HG02852 (cell line): ENCODE data around the gene CTAGE4.
"Not testable (repeated sequence)": the region's sequence is repeated elsewhere in the genome, so short reads cannot be mapped to it uniquely, and the experiment has no call there.

ENCODE experiments used
- ATAC-seq: cut with Tn5 transposase; IDR thresholded peaks from one replicate; pipeline ENCODE4 v1.9.1; 2021; ENCODE audit warnings: mild to moderate bottlenecking, moderate library complexity; ENCODE audit not compliant: unreplicated experiment

The CTAGE4 gene

GRCh38 chr7:144183166-144183565, at the start of gene CTAGE4:
CTAGE4 (plus strand) TSS chr7:144183466; CDS start chr7:144183504, 38 bp downstream.
- ATAC-seq = not testable (repeated sequence)

GRCh38 chr7:144134116-144134515, 49.1 kb upstream of the CTAGE4 start:
- ATAC-seq = no peak

- ATAC-seq = no peak
These were observed 45.8 kb upstream of the CTAGE4 start for GRCh38 chr7:144137501-144137900.

- no peak for ATAC-seq
These were observed 41.1 kb upstream of the CTAGE4 start for GRCh38 chr7:144142187-144142586.

- ATAC-seq = no peak
These were observed 38.8 kb upstream of the CTAGE4 start for GRCh38 chr7:144144426-144144825.

GRCh38 chr7:144148224-144148827, 34.9 kb upstream of the CTAGE4 start:
- no peak for ATAC-seq

GRCh38 chr7:144158861-144159260, 24.4 kb upstream of the CTAGE4 start:
- ATAC-seq = no peak

GRCh38 chr7:144164784-144165183, 18.5 kb upstream of the CTAGE4 start:
- ATAC-seq = no peak

GRCh38 chr7:144171594-144172350, 11.5 kb upstream of the CTAGE4 start:
- not testable (repeated sequence) for ATAC-seq

GRCh38 chr7:144174613-144175012, 8.7 kb upstream of the CTAGE4 start:
- no peak for ATAC-seq

GRCh38 chr7:144178380-144179164, 4.7 kb upstream of the CTAGE4 start:
- peak; percentile 98 for ATAC-seq

- ATAC-seq = peak; percentile 34
These were observed 4.1 kb upstream of the CTAGE4 start for GRCh38 chr7:144179165-144179479.

- not testable (repeated sequence) for ATAC-seq
These were observed 4.6 kb downstream of the CTAGE4 start for GRCh38 chr7:144187848-144188247.

- not testable (repeated sequence) for ATAC-seq
These were observed 5.4 kb downstream of the CTAGE4 start for GRCh38 chr7:144188578-144189171.

- ATAC-seq = not testable (repeated sequence)
These were observed 10.5 kb downstream of the CTAGE4 start for GRCh38 chr7:144193782-144194181.

- not testable (repeated sequence) for ATAC-seq
These were observed 11.2 kb downstream of the CTAGE4 start for GRCh38 chr7:144194453-144194852.

GRCh38 chr7:144195212-144195872, 12.1 kb downstream of the CTAGE4 start, which contains the start of gene ARHGEF35:
ARHGEF35 (minus strand) TSS chr7:144195833; CDS start chr7:144188383, 7,450 bp downstream.
- peak; percentile 65 for ATAC-seq

- not testable (repeated sequence) for ATAC-seq
These were observed 15.7 kb downstream of the CTAGE4 start for GRCh38 chr7:144198934-144199333.

- ATAC-seq = peak; percentile 32
These were observed 18.7 kb downstream of the CTAGE4 start for GRCh38 chr7:144201978-144202377.

- ATAC-seq = not testable (repeated sequence)
These were observed 19.8 kb downstream of the CTAGE4 start for GRCh38 chr7:144203086-144203485.

- ATAC-seq = not testable (repeated sequence)
These were observed 22.0 kb downstream of the CTAGE4 start for GRCh38 chr7:144205306-144205705.
